ENCODE measurements around the gene GNB1L.

The GNB1L gene

GRCh38 chr22:19760951-19761724 is 93.5 kb downstream of the GNB1L start:
- no peak for DNase-seq (ENCODE audit: low spot score)

- DNase-seq (ENCODE audit: low spot score), result no peak
These were observed 94.4 kb downstream of the GNB1L start, which contains the start of gene TBX1 for GRCh38 chr22:19760058-19760950. Gene TBX1, plus strand, starts transcription at chr22:19760778. Its CDS starts 66 bp downstream, at chr22:19760844.

DNA sequence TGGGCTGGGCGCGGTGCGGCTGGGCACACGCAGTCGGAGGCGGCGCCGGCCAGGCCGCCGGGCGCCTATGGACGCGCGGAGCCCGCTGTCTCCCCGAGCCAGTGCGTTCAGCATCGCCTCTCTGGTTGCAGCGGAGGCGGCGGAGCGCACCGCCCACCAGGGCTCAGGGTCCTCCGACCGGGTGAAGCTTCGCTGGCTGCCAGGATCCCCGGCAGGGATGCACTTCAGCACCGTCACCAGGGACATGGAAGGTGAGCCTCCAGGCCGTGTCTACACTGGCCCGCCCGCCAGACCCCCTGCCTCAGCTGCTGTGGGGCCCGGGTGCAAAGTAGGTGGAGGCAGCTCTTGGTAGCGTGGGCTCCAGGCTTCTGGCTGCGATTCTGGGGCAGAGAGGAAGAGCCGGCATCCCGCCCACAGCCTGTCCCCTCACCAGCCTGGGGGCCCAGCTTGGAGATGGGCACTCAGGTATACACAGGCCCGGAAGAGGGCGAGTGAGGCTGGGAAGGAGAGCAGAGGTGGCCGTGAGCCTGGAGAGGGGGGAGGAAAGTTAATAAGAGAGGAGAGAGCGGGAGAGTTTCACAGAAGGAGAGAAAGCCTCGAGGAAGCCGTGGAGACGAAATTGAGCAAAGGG is 95.1 kb downstream of the GNB1L start:
- DNase-seq (ENCODE audit: low spot score), result no peak

DNA sequence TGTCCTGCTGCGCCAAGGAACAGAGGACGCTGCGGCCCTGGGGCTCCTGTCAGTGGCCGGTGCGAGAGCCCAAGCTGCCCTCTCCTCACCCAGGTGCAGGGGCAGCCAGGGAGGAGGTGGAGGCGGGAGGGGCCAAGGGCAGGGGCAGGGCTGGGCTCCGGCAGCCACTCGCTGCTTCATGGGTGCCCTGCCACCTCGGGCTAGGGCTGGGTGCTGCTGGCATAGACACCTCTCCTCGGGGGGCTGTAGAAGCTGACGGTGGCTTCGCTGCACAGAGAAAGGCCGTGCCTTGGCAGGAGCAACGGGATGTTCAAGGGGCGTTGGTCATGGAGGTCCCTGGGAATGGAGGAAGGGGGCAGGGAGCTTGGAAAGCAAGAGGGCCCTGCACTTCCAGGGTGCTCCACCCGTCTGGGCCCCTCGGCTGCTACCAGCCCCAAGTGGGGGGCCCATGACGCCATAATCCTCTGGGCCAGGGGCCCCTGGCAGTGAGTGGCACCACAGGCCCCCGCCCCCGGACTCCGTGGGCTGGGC is 95.7 kb downstream of the GNB1L start:
- no peak for DNase-seq (ENCODE audit: low spot score)

DNA sequence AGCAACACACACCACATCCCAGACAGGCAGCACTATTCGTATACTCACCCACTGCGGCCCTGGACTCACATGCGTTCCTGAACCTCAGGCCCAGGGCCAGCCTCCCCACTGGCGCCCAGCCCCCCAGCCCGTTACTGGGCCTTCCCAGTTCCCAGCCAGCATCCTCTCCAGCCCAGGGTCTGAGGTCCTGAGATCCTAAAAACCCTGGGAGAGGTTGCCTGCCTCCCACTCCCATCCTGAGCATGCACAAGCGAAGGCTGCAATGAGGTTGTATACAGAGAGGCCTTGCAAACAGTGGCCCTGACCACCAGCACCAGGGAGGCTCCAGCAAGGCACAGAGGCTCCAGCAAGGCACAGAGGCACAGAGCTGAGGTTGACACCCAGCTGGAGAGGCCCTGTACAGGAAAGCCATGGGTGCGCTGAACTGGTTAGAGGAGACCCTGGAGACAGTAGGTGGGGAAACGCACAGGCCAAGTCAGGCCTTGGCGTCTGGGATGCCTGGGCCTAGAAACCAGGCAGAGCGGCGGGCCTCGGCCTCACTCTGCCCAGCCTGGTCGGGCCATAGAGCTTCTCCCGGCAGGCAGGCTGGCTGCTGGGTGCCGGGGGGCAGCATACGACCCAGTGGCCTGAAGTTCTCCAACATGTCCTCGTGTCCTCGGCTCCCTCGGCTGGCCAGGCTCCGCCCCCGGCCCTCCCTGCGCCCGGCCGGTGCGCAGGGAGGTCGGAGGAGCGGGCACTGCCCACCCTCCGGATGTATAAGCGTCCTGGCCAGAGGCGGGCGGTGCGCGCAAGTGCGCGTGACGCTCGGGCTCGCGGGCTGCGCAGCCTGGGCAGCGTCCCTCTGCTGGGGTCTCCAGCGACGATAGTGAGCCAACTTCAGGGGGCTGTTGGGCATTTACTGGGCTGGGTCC is 96.4 kb downstream of the GNB1L start:
- DNase-seq (ENCODE audit: low spot score), result no peak

DNA sequence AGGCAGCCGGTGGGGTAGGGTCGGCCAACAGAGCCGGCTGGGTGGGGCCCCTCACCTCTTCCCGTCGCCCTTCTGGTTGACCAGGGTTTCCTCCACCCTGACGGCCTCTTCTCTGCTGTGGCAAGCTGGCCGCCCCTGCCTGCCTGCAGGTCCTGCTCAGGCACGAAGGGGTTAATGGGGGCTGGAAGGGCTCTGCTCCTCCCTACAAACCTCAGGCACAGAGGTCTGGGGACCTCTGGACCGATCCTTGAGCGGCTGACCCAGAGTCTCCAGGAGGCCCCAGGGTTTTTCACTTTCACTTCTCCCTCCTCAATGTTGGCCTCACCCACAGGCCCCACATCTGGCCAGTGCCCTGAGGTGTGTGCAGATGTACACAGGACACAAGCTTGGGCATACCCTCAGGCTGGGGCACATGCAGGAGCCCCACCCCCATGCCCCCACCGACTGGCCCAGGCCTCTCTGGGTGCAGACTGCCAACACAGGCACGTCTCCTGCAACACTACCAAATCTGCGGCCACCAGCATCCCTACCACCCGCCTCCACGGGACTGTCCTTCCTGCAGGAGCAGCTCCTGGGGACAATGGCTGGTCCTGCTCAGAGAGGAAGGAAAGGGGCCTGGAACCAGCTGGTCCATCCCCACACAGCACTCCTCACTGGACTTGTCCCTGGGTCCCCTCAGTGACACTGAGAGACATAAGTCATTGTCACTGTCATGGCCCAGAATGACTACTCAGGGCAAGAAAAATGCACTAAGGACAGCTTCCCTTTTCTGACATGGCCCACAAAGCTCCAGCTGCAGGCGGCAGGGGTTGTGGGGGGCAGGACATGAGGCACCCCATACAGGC is 97.3 kb downstream of the GNB1L start:
- no peak for DNase-seq (ENCODE audit: low spot score)

- DNase-seq (ENCODE audit: low spot score), result no peak
These were observed 98.2 kb downstream of the GNB1L start for GRCh38 chr22:19756288-19757128.

GRCh38 chr22:19755722-19756287 is 98.9 kb downstream of the GNB1L start:
- DNase-seq (ENCODE audit: low spot score), result no peak

DNA sequence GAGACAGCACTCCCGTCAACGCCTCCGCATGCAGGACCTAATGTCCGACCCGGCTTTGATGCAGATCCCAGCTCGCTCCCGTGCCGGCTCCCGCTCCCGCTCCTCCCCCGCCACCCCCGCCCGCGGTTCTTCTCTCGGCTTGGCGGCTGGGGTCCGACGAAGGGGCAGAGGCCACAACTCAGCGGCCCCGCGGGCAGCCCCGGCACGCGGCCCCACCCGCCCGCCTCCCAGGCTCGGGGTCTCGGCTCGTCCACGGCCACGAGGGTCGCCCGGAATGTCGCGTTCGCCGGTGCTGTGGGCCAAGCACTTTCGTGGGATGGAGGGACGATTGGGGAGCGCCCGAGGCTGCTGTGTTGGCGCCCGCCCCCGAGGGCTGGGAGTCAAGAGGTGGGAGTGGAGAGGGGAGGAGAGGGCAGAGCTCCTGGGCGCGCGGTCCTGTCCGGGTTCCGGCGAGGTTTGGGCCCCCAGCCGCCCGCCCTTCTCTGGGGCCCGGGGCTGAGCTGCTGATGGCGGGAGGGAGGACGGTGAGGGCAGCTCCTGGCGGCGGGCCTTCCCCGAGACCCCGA is 99.4 kb downstream of the GNB1L start:
- no peak for DNase-seq (ENCODE audit: low spot score)

- DNase-seq (ENCODE audit: low spot score), result no peak
These were observed 100.0 kb downstream of the GNB1L start for GRCh38 chr22:19754701-19755144.

DNA sequence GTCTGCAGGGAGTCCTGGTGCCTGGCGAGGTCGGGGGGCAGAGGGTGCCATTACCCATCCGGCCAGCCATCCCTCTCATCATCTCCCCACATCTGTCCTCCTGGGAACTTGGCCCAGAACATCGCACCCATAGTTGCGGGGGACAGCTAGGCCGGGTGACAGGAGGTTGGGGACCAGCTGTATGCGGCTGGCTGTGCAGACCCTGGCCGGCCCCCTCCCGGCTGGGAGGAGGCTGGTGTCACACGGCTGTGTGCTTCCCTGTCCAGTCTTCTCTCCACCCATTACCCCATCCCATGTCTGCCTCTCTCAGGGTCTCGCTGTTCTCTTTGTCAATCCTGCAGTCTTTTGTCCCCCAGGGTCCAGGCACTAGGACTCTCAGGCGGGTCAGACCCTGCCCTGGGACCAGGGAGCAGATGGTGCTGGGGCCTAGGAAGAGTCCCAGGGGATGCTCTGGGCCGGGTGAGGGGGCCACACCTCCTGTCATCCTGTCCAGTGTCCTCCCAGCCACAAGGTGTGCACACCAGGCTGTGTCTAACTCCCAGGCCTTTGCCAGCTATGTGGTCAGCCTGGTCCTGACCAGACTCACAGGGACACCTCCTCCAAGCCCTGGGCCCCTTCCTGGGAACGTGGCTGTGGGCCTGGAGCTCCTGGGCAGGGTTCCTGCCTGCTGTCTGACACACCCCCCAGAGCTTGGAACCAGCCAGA is 100.5 kb downstream of the GNB1L start:
- no peak for DNase-seq (ENCODE audit: low spot score)

- no peak for DNase-seq (ENCODE audit: low spot score)
These were observed 101.4 kb downstream of the GNB1L start for GRCh38 chr22:19753090-19753842.

GRCh38 chr22:19751497-19752245 is 103.0 kb downstream of the GNB1L start:
- no peak for DNase-seq (ENCODE audit: low spot score)

- no peak for DNase-seq (ENCODE audit: low spot score)
These were observed 103.9 kb downstream of the GNB1L start for GRCh38 chr22:19750507-19751490.

- no peak for DNase-seq (ENCODE audit: low spot score)
These were observed 104.8 kb downstream of the GNB1L start for GRCh38 chr22:19749876-19750275.

Data from globus pallidus (tissue), 1 donor.